Fibroblast of mammary gland (primary cell): ENCODE measurements around the gene COIL.

Experiments used
- DNase-seq: peaks from one replicate; pipeline ENCODE4 v3.0.0-alpha.2; 2010; ENCODE audit warnings: low read depth
- H3K4me3 ChIP-seq: 2 replicates; pipeline ENCODE4 v1.5.1; 2011; ENCODE audit warnings: low read depth, mild to moderate bottlenecking, low read length, moderate library complexity; ENCODE audit not compliant: control insufficient read depth
- TF ChIP-seq, protein P1 (sequence below): conservative IDR thresholded peaks from 2 replicates; pipeline ENCODE4 v1.5.1; 2011; ENCODE audit warnings: low read depth, low read length, inconsistent platforms; ENCODE audit not compliant: control insufficient read depth, insufficient read depth

COIL gene

GRCh38 chr17:56892333-56892732 is 68.5 kb downstream of the COIL start:
- no peak overlapping the region for H3K4me3 ChIP-seq
- TF ChIP-seq, protein P1, sequence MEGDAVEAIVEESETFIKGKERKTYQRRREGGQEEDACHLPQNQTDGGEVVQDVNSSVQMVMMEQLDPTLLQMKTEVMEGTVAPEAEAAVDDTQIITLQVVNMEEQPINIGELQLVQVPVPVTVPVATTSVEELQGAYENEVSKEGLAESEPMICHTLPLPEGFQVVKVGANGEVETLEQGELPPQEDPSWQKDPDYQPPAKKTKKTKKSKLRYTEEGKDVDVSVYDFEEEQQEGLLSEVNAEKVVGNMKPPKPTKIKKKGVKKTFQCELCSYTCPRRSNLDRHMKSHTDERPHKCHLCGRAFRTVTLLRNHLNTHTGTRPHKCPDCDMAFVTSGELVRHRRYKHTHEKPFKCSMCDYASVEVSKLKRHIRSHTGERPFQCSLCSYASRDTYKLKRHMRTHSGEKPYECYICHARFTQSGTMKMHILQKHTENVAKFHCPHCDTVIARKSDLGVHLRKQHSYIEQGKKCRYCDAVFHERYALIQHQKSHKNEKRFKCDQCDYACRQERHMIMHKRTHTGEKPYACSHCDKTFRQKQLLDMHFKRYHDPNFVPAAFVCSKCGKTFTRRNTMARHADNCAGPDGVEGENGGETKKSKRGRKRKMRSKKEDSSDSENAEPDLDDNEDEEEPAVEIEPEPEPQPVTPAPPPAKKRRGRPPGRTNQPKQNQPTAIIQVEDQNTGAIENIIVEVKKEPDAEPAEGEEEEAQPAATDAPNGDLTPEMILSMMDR: no peak
- DNase-seq: no peak

GRCh38 chr17:56891751-56892150 is 69.1 kb downstream of the COIL start:
- TF ChIP-seq, protein P1: peak; percentile 44
- H3K4me3 ChIP-seq: no peak overlapping the region
- DNase-seq: no peak

- TF ChIP-seq, protein P1: no peak
- no peak overlapping the region for H3K4me3 ChIP-seq
- DNase-seq: no peak
These were observed 69.8 kb downstream of the COIL start for GRCh38 chr17:56890906-56891674.

GRCh38 chr17:56890390-56890789 is 70.5 kb downstream of the COIL start:
- TF ChIP-seq, protein P1: no peak
- DNase-seq: no peak
- H3K4me3 ChIP-seq: no peak overlapping the region
